ENCODE measurements around the gene ZNF511. TPM values are rescaled to one million over a fixed set of nuclear protein-coding genes. Genes with fewer than 3 reads are reported as not detected.

ZNF511 gene
- total RNA-seq, 1 donor from 2014 or later, result 36.3 TPM

DNA sequence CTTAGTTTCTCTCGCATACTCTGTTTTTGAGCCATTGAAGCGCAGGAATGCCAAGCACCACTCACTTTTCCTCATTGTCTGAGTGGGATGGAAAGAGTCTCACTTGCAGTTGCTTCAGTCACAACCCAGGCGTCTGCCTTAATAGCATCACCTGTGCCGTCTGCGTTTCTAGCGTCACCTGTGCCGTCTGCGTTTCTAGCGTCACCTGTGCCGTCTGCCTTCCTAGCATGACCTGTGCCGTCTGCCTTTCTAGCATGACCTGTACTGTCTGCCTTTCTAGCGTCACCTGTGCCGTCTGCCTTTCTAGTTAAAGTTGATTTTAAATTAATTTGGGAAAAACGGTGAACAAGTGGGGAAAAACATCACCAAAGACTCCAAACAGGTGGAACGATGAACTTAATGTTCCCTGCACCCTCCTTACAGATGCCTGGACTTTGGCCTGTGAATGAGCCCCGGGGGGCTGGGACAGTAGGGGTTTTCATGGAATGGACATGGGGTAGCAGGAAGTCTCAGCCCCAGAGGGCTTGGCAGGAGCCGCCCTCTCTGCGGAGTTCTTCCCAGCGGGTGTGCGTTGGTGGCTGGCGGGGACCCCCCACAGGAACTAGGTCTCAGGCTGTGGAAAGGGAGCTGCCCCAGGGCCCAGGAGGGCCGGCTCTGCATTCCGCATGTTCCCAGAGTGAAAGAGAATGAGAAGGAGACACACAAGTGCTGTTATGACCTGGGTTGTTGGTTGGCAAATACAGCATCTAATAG is 3.5 kb downstream of the ZNF511 start:
- DNase-seq (ENCODE audit: extremely low spot score in 2 of 2), result no peak
- intact Hi-C loops (cut with DNase I), result no loop called here
- TF ChIP-seq POLR2A (IDR thresholded peaks at IDR 0.05) (no peak), CTCF (IDR thresholded peaks at IDR 0.05) (no peak), POLR2AphosphoS5 (IDR thresholded peaks at IDR 0.05; ENCODE audit: insufficient read depth in 1 of 2, low read depth in 1 of 2) (no peak)
- Histone ChIP-seq H3K9me3 (no peaks in the 10 kb centered on the region), H3K4me3 (no peak overlapping the region), H3K27ac (no peak overlapping the region), H3K4me1 (peaks cover 15% of the 10 kb centered on the region), H3K27me3 (no peaks in the 10 kb centered on the region), H3K36me3 (peaks cover 0 to 14% of the 10 kb centered on the region in 2 donors)

DNA sequence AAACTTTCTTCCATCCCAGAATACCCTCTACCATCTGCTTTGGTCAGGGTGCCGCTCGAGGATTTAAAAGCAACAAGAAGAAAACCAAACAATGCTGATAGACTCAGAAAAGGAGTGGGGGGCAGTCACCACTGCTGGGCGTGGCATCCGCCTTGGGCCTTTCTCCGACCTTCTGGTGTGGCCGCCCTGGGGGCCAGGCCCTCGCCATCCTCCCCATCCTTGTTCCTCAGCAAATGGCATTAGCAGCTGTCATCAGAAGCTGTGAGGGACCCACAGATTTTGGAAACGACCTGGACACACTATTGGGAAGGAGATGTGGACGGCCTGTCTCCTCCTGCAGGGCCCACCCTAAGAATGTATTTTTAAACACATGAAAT is 4.0 kb downstream of the ZNF511 start:
- intact Hi-C loops (cut with DNase I), result no loop called here
- no peaks in the 10 kb centered on the region for H3K27me3 ChIP-seq

DNA sequence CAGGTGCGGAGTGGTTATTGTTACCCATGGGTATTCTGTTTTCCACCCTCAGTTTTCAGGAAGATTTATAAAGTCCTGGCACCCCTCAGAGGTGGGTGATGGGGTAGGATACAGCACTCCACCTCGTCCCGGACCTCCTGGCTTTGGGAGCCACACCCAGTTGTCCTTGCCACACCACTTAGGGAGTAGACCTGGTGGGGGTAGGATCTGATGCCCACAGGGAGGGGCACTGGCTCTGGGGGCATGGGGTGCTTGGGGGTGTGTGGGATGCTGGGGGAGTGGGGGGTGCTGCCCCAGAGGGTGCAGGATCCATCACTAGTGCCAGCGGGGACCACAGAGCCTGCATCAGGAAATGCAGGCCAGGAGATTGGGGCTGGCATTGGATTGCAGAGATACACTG is 4.5 kb downstream of the ZNF511 start:
- peaks cover 6% of the 10 kb centered on the region for H3K4me1 ChIP-seq
- intact Hi-C loops (cut with DNase I), result no loop called here
- DNase-seq (ENCODE audit: extremely low spot score in 2 of 2), result no peak
- no peak for TF ChIP-seq POLR2A (IDR thresholded peaks at IDR 0.05)
- TF ChIP-seq CTCF (IDR thresholded peaks at IDR 0.05), result no peak
- no peak for TF ChIP-seq POLR2AphosphoS5 (IDR thresholded peaks at IDR 0.05; ENCODE audit: insufficient read depth in 1 of 2, low read depth in 1 of 2)
- H3K9me3 ChIP-seq, result no peaks in the 10 kb centered on the region
- no peak overlapping the region for H3K4me3 ChIP-seq
- no peak overlapping the region for H3K27ac ChIP-seq
- H3K36me3 ChIP-seq, result peaks cover 0 to 14% of the 10 kb centered on the region in 2 donors
- no peaks in the 10 kb centered on the region for H3K27me3 ChIP-seq

More for the DNA sequence above, 4.0 kb downstream of the ZNF511 start:
- no peak for DNase-seq (ENCODE audit: extremely low spot score in 2 of 2)
- Histone ChIP-seq H3K4me3 (no peak overlapping the region), H3K27ac (no peak overlapping the region), H3K4me1 (peaks cover 9% of the 10 kb centered on the region), H3K36me3 (peaks cover 0 to 14% of the 10 kb centered on the region in 2 donors), H3K9me3 (no peaks in the 10 kb centered on the region)
- TF ChIP-seq CTCF (IDR thresholded peaks at IDR 0.05), result no peak
- no peak for TF ChIP-seq POLR2A (IDR thresholded peaks at IDR 0.05)
- TF ChIP-seq POLR2AphosphoS5 (IDR thresholded peaks at IDR 0.05; ENCODE audit: insufficient read depth in 1 of 2, low read depth in 1 of 2), result no peak

GRCh38 chr10:133314911-133315310 is 6.2 kb downstream of the ZNF511 start:
- H3K4me1 ChIP-seq, result peaks cover 6% of the 10 kb centered on the region
- H3K27ac ChIP-seq, result no peak overlapping the region
- no peaks in the 10 kb centered on the region for H3K27me3 ChIP-seq
- intact Hi-C loops (cut with DNase I), result no loop called here
- no peak for DNase-seq (ENCODE audit: extremely low spot score in 2 of 2)
- H3K9me3 ChIP-seq, result no peaks in the 10 kb centered on the region
- peaks cover 0 to 13% of the 10 kb centered on the region in 2 donors for H3K36me3 ChIP-seq
- no peak for TF ChIP-seq CTCF (IDR thresholded peaks at IDR 0.05)
- no peak for TF ChIP-seq POLR2A (IDR thresholded peaks at IDR 0.05)
- TF ChIP-seq POLR2AphosphoS5 (IDR thresholded peaks at IDR 0.05; ENCODE audit: insufficient read depth in 1 of 2, low read depth in 1 of 2), result no peak
- H3K4me3 ChIP-seq, result no peak overlapping the region

DNA sequence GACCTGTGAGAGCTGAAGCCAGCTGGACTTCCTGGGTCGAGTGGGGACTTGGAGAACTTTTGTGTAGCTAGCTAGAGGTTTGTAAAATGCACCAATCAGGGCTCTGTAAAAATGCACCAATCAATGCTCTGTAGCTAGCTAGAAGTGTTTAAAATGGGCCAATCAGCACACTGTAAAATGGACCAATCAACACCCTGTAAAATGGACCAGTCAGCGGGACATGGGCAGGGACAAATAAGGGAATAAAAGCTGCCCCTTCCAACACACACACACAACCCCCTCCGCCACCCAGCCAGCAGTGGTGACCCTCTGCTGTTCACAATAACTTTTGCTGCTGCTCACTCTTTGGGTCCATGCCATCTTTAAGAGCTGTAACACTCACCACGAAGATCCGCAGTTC is 7.1 kb downstream of the ZNF511 start:
- peaks cover 0 to 5% of the 10 kb centered on the region in 2 donors for H3K36me3 ChIP-seq
- H3K9me3 ChIP-seq, result no peaks in the 10 kb centered on the region
- intact Hi-C loops (cut with DNase I), result no loop called here
- H3K27ac ChIP-seq, result no peak overlapping the region
- peaks cover 6% of the 10 kb centered on the region for H3K4me1 ChIP-seq
- no peak overlapping the region for H3K4me3 ChIP-seq
- TF ChIP-seq POLR2A (IDR thresholded peaks at IDR 0.05), result no peak
- TF ChIP-seq CTCF (IDR thresholded peaks at IDR 0.05), result no peak
- no peak for TF ChIP-seq POLR2AphosphoS5 (IDR thresholded peaks at IDR 0.05; ENCODE audit: insufficient read depth in 1 of 2, low read depth in 1 of 2)
- H3K27me3 ChIP-seq, result no peaks in the 10 kb centered on the region
- DNase-seq (ENCODE audit: extremely low spot score in 2 of 2), result no peak
